Vagina (tissue), 2 donors: ENCODE data around the gene GGTLC3. TPM values are rescaled to one million over a fixed set of nuclear protein-coding genes. Genes with fewer than 3 reads are reported as not detected.
"Not testable (repeated sequence)": the region's sequence is repeated elsewhere in the genome, so short reads cannot be mapped to it uniquely, and the experiment has no call there.

Source experiments
- DNase-seq, 2 donors: peaks; one replicate each; pipeline ENCODE4 v3.0.0-alpha.2; 2017; ENCODE audit errors: extremely low spot score in 2 of 2
- H3K27ac ChIP-seq: fragments of 200-600 bp; sonication (generic); one replicate; pipeline ENCODE4 v1.5.1; 2019
- H3K27me3 ChIP-seq: fragments of 200-600 bp; sonication (generic); one replicate; pipeline ENCODE4 v1.5.1; 2019
- H3K36me3 ChIP-seq, 2 donors: fragments of 200-600 bp; sonication (generic); one replicate each; pipeline ENCODE4 v1.5.1; 2017 to 2019
- H3K4me1 ChIP-seq: fragments of 200-600 bp; sonication (generic); one replicate; pipeline ENCODE4 v1.5.1; 2019
- H3K4me3 ChIP-seq, 2 donors: fragments of 200-600 bp; sonication (generic); 1 replicate in 1 of 2; 2 replicates in 1 of 2; pipeline ENCODE4 v1.5.1; 2016 to 2019
- H3K9me3 ChIP-seq: fragments of 200-600 bp; sonication (generic); one replicate; pipeline ENCODE4 v1.5.1; 2019
- intact Hi-C: fragments of 100-400 bp; cut with DNase I; formaldehyde crosslinking; loops from one replicate; pipeline ENCODE4 v1.15.1; 2023
- total RNA-seq: library from RNA; depleted of rRNA; stranded (reverse); fragments of >200 nt; gene quantifications from one replicate; pipeline ENCODE4 v1.2.3, GENCODE V29; 2016

GGTLC3 gene
- total RNA-seq, 1 donor from 2014 or later = not detected

DNA sequence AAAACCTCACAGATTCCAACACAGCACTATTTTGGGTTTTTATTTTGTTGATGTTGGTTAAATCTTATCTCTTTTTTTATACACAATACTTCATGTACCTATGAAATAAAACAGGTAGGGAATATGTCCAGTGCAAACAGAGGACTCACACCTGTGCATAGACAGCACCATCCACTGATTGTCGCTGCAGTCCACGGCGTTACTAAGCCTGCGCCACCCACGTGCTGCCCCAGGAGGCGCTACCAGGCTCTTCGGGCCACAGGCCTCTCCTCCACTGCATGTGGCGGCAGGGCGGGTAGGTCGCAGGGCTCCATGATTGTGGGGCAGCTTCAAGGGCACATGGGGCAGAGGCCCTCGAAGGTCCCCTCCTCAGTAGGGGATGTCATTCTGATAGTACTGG is 15.7 kb upstream of the GGTLC3 start:
- DNase-seq = not testable (repeated sequence)

DNA sequence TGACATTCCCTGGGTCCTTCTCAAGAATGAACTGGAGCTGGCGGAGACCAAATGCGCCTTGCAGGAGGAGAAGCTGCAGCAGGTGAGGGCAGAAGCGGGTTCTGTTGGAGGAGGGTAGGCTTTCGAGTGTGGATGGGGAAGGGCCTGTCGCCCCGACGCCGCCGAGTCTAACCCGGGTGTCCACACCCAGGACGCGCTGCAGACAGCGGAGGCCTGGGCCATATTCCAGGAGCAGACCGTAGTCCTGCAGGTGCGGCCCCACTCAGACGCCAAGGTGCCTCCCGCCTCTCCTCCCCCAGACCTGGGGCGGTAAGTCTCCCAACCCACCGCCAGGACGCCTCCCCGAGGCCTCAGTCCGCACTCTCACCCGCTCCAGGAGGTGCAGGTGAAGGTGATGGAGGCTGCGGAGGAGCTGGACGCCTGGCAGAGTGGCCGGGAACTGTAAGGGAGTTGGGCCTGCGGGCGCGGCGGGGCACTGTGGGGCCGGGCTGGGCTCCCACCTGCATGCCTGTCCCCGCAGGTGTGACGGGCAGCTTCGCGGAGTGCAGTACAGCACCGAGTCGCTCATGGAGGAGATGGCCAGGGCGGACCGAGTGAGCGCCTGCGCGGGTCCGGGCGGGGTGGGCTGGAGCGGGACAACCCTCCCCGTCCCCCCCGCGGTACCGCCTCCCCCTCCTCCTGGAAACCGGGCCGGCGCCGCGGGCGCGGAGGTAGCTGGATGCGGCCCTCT is 11.6 kb upstream of the GGTLC3 start:
- H3K4me3 ChIP-seq, DNase-seq, H3K36me3 ChIP-seq, H3K27me3 ChIP-seq, intact Hi-C loops, H3K9me3 ChIP-seq, H3K4me1 ChIP-seq, H3K27ac ChIP-seq: not testable (repeated sequence)

More for the DNA sequence above, 15.7 kb upstream of the GGTLC3 start:
- H3K27me3 ChIP-seq, H3K4me1 ChIP-seq, H3K27ac ChIP-seq, H3K36me3 ChIP-seq, H3K9me3 ChIP-seq, intact Hi-C loops, H3K4me3 ChIP-seq: not testable (repeated sequence)

- H3K4me1 ChIP-seq, H3K27me3 ChIP-seq, H3K36me3 ChIP-seq, H3K27ac ChIP-seq, intact Hi-C loops, H3K9me3 ChIP-seq: not testable (repeated sequence)
- H3K4me3 ChIP-seq = peak overlapping the region in 1 of 2 donors; percentile 33
- DNase-seq = peak in 1 of 2 donors; percentile 91
Measured at GRCh38 chr22:18528597-18529415, 10.8 kb upstream of the GGTLC3 start.

- H3K27ac ChIP-seq, intact Hi-C loops: not testable (repeated sequence)
- peak within 1 kb of the TSS in 1 of 2 donors; percentile 33 for H3K4me3 ChIP-seq
Measured at GRCh38 chr22:18527752-18528596, 10.0 kb upstream of the GGTLC3 start, which contains the start of gene TMEM191B. TSS of gene TMEM191B (plus strand) at chr22:18527802. CDS start at chr22:18527981, 179 bp downstream.

DNA sequence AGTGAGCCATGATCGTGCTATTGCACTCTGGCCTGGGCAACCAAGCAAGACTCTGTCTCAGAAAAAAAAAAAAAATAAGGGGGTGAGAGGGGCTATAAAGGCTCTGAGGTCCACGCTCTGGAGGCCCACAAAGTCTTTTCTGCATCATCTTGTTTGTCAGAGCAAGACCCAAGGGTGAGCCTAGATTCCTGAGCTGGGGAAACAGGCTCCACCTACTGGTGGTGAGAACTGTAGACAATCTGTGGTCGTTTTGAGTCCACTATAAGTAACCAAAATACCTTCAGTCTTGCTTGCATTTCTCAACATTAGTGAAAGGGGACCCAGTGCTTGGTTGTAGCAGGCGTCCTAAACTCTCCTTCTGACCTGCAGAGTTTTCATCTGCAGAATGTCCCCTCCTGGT is 5.4 kb upstream of the GGTLC3 start:
- H3K27me3 ChIP-seq, H3K27ac ChIP-seq, H3K4me1 ChIP-seq, H3K4me3 ChIP-seq, H3K36me3 ChIP-seq, intact Hi-C loops, DNase-seq, H3K9me3 ChIP-seq: not testable (repeated sequence)

More at GRCh38 chr22:18527752-18528596, 10.0 kb upstream of the GGTLC3 start, which contains the start of gene TMEM191B:
- not testable (repeated sequence) for H3K36me3 ChIP-seq, H3K4me1 ChIP-seq, H3K27me3 ChIP-seq, DNase-seq, H3K9me3 ChIP-seq

GRCh38 chr22:18522762-18523161 is 4.8 kb upstream of the GGTLC3 start:
- DNase-seq, intact Hi-C loops: not testable (repeated sequence)

GRCh38 chr22:18513454-18513853 is 4.5 kb downstream of the GGTLC3 start:
- H3K27me3 ChIP-seq, intact Hi-C loops, H3K9me3 ChIP-seq, DNase-seq, H3K27ac ChIP-seq, H3K4me1 ChIP-seq, H3K36me3 ChIP-seq, H3K4me3 ChIP-seq: not testable (repeated sequence)

More at GRCh38 chr22:18522762-18523161, 4.8 kb upstream of the GGTLC3 start:
- H3K27ac ChIP-seq, H3K27me3 ChIP-seq, H3K9me3 ChIP-seq, H3K4me1 ChIP-seq, H3K36me3 ChIP-seq, H3K4me3 ChIP-seq: not testable (repeated sequence)

DNA sequence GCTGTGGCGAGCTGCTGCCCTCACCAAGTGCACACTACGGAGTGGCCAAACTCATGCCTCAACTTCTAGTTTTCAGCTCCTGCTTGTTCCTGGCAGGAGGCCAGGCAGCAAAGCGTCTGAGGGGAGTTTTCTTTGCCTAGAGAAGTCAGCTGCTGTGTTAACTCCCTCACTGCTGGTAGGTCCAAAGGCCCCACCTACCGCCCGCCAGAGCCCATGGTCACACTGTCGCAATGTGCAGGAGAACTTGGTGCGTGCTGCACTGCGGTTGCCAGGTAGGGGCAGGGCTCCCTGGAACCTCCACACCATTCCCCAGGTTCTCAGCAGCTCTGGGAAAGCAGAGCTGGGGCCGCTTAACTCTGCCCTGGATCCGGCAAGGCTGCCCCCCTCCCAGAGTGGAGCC is 5.6 kb downstream of the GGTLC3 start:
- H3K4me3 ChIP-seq, intact Hi-C loops, H3K27ac ChIP-seq, H3K9me3 ChIP-seq, DNase-seq, H3K36me3 ChIP-seq, H3K4me1 ChIP-seq, H3K27me3 ChIP-seq: not testable (repeated sequence)

GRCh38 chr22:18511327-18511726 is 6.6 kb downstream of the GGTLC3 start:
- H3K4me1 ChIP-seq, DNase-seq, H3K36me3 ChIP-seq, intact Hi-C loops, H3K27me3 ChIP-seq, H3K9me3 ChIP-seq, H3K27ac ChIP-seq, H3K4me3 ChIP-seq: not testable (repeated sequence)

DNA sequence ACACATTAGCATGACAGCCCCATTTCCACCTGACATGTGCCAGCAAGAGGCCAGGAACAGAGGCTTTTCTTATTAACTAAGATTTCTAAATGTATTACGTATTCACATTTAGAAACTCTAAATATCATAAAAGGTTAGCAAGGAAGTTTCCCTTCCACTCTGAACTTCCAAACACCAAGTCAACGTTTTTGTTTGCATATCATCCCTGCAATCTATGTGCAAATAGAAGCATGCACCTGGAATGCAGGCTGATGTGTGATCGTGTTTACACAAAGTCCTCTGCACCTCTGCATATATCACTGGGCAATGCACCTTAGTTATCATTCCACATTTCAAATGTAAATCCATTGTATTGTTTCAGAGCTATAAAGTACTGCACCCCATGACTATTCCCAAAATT is 21.7 kb downstream of the GGTLC3 start:
- H3K27ac ChIP-seq, H3K27me3 ChIP-seq, DNase-seq, H3K4me3 ChIP-seq, H3K4me1 ChIP-seq, H3K9me3 ChIP-seq, intact Hi-C loops, H3K36me3 ChIP-seq: not testable (repeated sequence)
